Measurements from ENCODE around the gene BMERB1.

- TF ChIP-seq USF1 (IDR thresholded peaks at IDR 0.05; ENCODE audit: borderline replicate concordance, low read depth) (no peak), REST (IDR thresholded peaks at IDR 0.05; ENCODE audit: low read depth, low read length) (no peak), SIN3A (IDR thresholded peaks at IDR 0.05; ENCODE audit: borderline replicate concordance, low read depth, low read length) (no peak), CTCF (IDR thresholded peaks at IDR 0.05) (no peak), POLR2AphosphoS5 (IDR thresholded peaks at IDR 0.05; ENCODE audit: low read depth, low read length) (no peak), EZH2phosphoT487 (IDR thresholded peaks at IDR 0.05; ENCODE audit: borderline replicate concordance, low read depth) (no peak), SMC3 (IDR thresholded peaks at IDR 0.05; ENCODE audit: low read depth, low read length) (no peak), MAX (IDR thresholded peaks at IDR 0.05; ENCODE audit: low read depth) (no peak), RAD21 (IDR thresholded peaks at IDR 0.05; ENCODE audit: low read length) (no peak), EP300 (IDR thresholded peaks at IDR 0.05; ENCODE audit: borderline replicate concordance in 1 of 2, low read depth in 1 of 2, low read length in 1 of 2) (no peak), TCF12 (IDR thresholded peaks at IDR 0.05) (no peak), TEAD4 (IDR thresholded peaks at IDR 0.05; ENCODE audit: borderline replicate concordance, insufficient read depth) (no peak)
Measured at GRCh38 chr16:15576960-15577958, 142.9 kb downstream of the BMERB1 start.
